Right lung (tissue), 10 donors: Measurements from ENCODE around the gene HSD17B12. TPM values are rescaled to one million over a fixed set of nuclear protein-coding genes. Genes with fewer than 3 reads are reported as not detected.
"Not testable (repeated sequence)": the region's sequence is repeated elsewhere in the genome, so short reads cannot be mapped to it uniquely, and the experiment has no call there.

Experiments
- DNase-seq, 2 donors: peaks; one replicate each; pipeline ENCODE4 v3.0.0-alpha.2; 2013
- long read RNA-seq, 8 donors: transcript quantifications; one replicate each; lab custom pipeline, GENCODE V29; 2026
- polyA plus RNA-seq, 5 donors: library from polyadenylated mRNA; unstranded; fragments of 120-200 nt; gene quantifications; one replicate each; pipeline versions ENCODE4 v1.2.1 to v1.2.3, GENCODE V29; 2013; ENCODE audit warnings: inconsistent platforms in 1 of 5, low replicate concordance in 1 of 5; ENCODE audit not compliant: insufficient read length in 5 of 5, insufficient read depth in 1 of 5

Gene HSD17B12
- polyA plus RNA-seq, result 10 to 100 TPM; 51.6 to 88.5 (median 74.6) TPM
- long read RNA-seq, donor 1, full-length matches to known transcripts, result 35 of 41 reads
- long read RNA-seq, donor 1, partial matches to known transcripts, result 6 of 41 reads
- long read RNA-seq, donor 1, other reads (novel, unspliced or antisense), result 0 of 41 reads
- long read RNA-seq, donor 2, partial matches to known transcripts, result 0 of 9 reads
- long read RNA-seq, donor 2, other reads (novel, unspliced or antisense), result 7 of 9 reads
- long read RNA-seq, donor 3, full-length matches to known transcripts, result 12 of 19 reads
- long read RNA-seq, donor 3, partial matches to known transcripts, result 0 of 19 reads
- long read RNA-seq, donor 3, other reads (novel, unspliced or antisense), result 7 of 19 reads
- long read RNA-seq, donor 4, full-length matches to known transcripts, result 22 of 22 reads
- long read RNA-seq, donor 4, partial matches to known transcripts, result 0 of 22 reads
- long read RNA-seq, donor 4, other reads (novel, unspliced or antisense), result 0 of 22 reads
- long read RNA-seq, donor 5, full-length matches to known transcripts, result 37 of 37 reads
- long read RNA-seq, donor 5, partial matches to known transcripts, result 0 of 37 reads
- long read RNA-seq, donor 5, other reads (novel, unspliced or antisense), result 0 of 37 reads
- long read RNA-seq, donor 6, full-length matches to known transcripts, result 17 of 74 reads
- long read RNA-seq, donor 6, partial matches to known transcripts, result 57 of 74 reads
- long read RNA-seq, donor 6, other reads (novel, unspliced or antisense), result 0 of 74 reads
- long read RNA-seq, donor 7, transcript HSD17B12-201 (11 exons, 2,571 nt), result major isoform, 5 of 17 reads
- long read RNA-seq, donor 7, partial matches to known transcripts, result 12 of 17 reads
- long read RNA-seq, donor 7, other reads (novel, unspliced or antisense), result 0 of 17 reads
- long read RNA-seq, donor 8, partial matches to known transcripts, result 0 of 3 reads
- long read RNA-seq, donor 8, other reads (novel, unspliced or antisense), result 0 of 3 reads

GRCh38 chr11:43680521-43681400 lies at the start of gene HSD17B12:
TSS of gene HSD17B12 (plus strand) at chr11:43680738. CDS start at chr11:43680828, 90 bp downstream.
- peak; percentile 96 to 98 for DNase-seq

- no peak for DNase-seq
Observed at GRCh38 chr11:43631732-43632131, 48.8 kb upstream of the HSD17B12 start.

- DNase-seq, result no peak
Observed at GRCh38 chr11:43632181-43632580, 48.4 kb upstream of the HSD17B12 start.

DNA sequence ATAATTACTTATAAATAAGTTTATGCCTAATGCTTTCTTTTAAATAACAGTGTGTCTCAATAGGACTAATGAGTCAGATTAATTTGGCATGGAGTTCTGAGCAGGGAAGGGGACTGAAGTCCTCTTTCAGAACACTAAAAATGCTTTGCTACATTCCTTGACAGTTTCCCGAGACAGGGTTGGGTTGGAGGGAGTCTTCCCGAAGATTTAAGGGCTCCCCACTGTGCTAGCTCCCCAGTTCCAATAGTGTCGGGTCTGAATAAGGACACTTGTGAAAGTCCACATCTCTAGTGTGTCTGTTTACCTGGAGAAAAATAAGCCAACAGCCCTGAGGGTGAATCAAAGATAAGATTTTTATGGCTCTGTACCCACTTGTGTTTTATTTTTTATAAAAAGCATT lies 41.8 kb upstream of the HSD17B12 start:
- no peak for DNase-seq

GRCh38 chr11:43639224-43639623 lies 41.3 kb upstream of the HSD17B12 start:
- DNase-seq, result no peak

DNA sequence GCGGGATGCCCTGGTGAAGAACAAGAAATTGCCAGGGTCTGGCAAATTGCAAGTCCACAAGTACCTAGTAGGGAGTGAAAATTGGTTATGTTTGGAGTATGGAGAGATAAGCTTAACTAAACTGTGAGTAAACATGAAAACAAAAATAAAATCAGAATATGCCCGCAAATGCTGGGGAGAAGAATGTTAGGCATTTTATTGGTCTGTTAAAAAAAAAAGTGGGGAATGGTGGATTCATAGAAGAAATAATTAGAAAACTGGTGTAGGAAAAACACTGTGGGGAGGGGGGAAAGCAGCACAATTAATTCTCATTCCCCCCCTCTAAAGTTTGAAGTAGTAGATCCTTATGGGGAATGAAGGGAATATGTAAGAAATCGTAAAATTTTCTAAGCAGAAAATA lies 40.6 kb upstream of the HSD17B12 start:
- no peak for DNase-seq

DNA sequence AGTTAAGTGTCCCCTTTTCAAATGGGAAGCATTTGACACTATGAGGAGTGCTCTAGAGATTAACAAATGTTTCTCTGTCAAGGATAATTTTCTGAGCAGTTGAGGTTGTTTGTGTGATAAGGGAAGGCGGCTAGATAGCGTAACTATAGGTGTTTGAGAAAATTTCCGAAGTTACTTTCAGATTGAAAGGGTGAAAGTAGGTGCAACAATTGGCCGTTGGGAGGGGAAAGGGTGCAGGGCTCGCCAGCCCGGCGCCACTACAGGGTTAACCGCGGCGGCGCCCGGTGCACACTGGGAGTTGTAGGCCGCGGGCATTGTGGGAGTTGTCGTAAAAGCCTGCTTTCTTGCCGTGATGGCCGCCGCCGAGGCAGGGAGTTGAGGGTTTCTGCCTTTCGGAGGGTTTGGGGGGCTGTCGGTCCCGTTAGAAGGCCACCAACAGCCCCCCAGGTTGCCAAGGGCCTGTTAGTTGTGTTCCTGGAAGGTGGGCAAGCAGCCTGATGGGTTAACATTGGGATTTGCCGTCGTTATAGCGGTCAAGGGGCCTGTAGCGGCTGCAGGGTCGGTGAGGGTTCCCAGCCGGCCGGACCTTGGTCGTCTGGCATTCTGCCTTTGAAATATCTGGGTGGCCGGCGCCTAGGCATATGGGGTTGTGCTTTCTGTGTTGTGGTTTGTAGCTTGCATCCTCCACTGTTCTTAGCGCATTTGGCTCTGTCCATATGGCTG lies 36.5 kb upstream of the HSD17B12 start:
- peak; percentile 82 to 83 for DNase-seq

- DNase-seq, result no peak
Observed at GRCh38 chr11:43644621-43645299, 35.8 kb upstream of the HSD17B12 start.

- no peak for DNase-seq
Observed at GRCh38 chr11:43646767-43647166, 33.8 kb upstream of the HSD17B12 start.

- no peak for DNase-seq
Observed at GRCh38 chr11:43648888-43649287, 31.6 kb upstream of the HSD17B12 start.

DNA sequence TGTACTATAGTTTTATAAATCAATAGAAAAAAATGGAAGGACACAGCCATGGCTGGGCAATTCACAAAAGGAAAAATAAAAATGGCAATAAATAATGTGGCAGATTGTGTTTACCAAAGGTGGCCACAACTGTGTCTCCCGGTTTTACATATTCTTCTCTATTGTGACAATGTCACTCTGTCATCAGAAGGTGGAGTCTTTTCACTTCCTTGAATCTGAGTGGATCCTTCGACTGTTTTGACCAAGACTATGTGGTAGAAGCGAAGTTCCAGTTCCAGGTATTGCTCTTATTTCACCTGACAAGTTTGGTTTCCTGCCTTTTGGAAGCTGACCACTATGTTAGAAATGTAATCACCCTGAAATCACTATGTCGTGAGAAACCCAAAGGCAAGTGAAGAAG lies 31.0 kb upstream of the HSD17B12 start:
- DNase-seq, result no peak

DNA sequence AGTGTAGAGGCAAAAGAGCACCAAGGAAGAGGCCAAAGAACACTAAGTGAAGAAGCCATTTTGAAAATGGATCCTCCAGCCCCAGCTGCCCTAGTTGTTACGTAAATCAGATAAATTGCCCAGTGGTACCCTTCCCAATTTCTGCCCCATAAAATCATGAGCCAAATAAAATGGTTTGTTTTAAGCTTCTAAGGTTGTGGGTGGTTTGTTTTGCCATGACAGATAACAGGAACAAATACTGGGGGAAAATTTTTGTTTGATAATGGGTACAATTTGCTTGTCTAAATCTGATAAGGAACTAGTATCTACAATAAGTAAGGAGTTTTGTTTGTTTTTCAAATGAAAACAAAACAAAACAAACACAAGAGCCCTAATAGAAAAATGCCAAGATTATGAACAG lies 30.6 kb upstream of the HSD17B12 start:
- DNase-seq, result no peak

- DNase-seq, result not testable (repeated sequence)
Observed at GRCh38 chr11:43663018-43663417, 17.5 kb upstream of the HSD17B12 start.

- no peak for DNase-seq
Observed at GRCh38 chr11:43664295-43664694, 16.2 kb upstream of the HSD17B12 start.

DNA sequence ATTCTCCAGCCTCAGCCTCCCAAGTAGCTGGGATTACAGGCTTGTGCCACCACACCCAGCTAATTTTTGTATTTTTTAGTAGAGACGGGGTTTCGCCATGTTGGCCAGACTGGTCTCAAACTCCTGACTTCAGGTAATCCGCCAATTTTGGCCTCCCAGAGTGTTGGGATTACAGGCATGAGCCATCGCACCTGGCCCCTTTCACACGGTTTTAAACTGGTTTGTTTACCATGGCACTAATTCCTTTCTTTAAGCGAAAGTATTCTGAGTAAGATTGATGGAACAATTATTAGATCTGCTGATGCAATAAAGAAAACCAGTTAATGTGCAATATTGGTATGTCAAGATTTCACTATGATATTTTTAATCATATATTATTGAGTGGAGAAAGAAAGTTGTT lies 9.3 kb upstream of the HSD17B12 start:
- not testable (repeated sequence) for DNase-seq

GRCh38 chr11:43674560-43674959 lies 6.0 kb upstream of the HSD17B12 start:
- DNase-seq, result no peak

DNA sequence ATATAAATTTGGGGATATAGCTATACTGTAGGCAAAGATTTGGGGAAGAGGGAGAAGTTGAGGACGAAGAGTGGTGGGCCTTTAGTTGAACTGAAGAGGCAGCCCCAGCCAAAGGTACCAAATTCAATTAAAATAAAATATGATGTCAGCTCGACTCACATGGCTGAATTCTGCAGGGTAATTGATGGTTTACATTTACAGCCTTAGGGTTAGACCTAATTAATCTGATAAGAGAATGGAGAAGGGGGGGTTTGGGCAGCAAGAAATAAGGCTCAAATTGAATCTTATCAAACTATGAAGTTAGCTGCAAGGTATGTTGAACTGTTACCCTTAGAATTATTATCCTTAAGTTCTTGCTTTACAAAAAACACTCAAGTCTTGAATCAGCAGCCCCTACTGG lies 3.6 kb upstream of the HSD17B12 start:
- DNase-seq, result no peak

- DNase-seq, result no peak
Observed at GRCh38 chr11:43681401-43681942, 934 bp downstream of the HSD17B12 start.

DNA sequence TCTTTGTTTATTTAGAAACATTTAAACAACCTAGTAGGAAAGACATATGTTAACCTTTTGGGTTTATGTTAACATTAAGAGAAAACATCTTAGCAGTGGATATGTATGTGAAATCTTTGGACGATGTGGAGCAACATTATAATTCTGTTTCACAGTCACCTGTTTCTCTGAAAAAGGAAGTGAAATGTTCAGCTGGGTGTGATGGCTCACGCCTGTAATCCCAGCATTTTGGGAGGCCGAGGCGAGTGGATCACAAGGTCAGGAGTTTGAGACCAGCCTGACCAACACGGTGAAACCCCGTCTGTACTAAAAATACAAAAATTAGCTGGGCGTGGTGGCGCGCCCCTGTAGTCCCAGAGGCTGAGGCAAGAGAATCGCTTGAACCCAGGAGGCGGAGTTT lies 1.5 kb downstream of the HSD17B12 start:
- DNase-seq, result not testable (repeated sequence)

GRCh38 chr11:43685440-43685839 lies 4.9 kb downstream of the HSD17B12 start:
- no peak for DNase-seq
